Mucosa of descending colon (tissue), 3 donors: Measurements from ENCODE around the gene SYCP3. TPM values are rescaled to one million over a fixed set of nuclear protein-coding genes. Genes with fewer than 3 reads are reported as not detected.

Source experiments
- ATAC-seq: fragments of 200-7000 bp; cut with Tn5 transposase; one replicate; pipeline ENCODE4 v1.9.1; 2020; ENCODE audit warnings: mild to moderate bottlenecking, moderate library complexity
- DNase-seq, 3 donors: peaks; one replicate each; pipeline ENCODE4 v3.0.0-alpha.2; 2020
- H3K36me3 ChIP-seq: fragments of 200-600 bp; one replicate; pipeline ENCODE4 v1.8.0; 2021; ENCODE audit warnings: low read depth, mild to moderate bottlenecking
- H3K4me1 ChIP-seq: fragments of 200-600 bp; one replicate; pipeline ENCODE4 v1.8.0; 2021; ENCODE audit warnings: low read depth, mild to moderate bottlenecking
- H3K4me3 ChIP-seq: fragments of 200-600 bp; one replicate; pipeline ENCODE4 v1.8.0; 2021; ENCODE audit warnings: mild to moderate bottlenecking
- H3K9me3 ChIP-seq: fragments of 200-600 bp; one replicate; pipeline ENCODE4 v1.8.0; 2021; ENCODE audit warnings: mild to moderate bottlenecking
- CTCF ChIP-seq: fragments of 200-600 bp; IDR thresholded peaks from one replicate; pipeline ENCODE4 v1.8.0; 2022; ENCODE audit warnings: antibody characterized with exemption, mild to moderate bottlenecking
- intact Hi-C, 2 donors: fragments of 100-400 bp; cut with DNase I in 1 of 2; cut with micrococcal nuclease in 1 of 2; formaldehyde crosslinking; loops; one replicate each; pipeline versions ENCODE4 v1.11.0 to v1.11.1; 2022; cut with DNase I, micrococcal nuclease
- total RNA-seq, 3 donors: library from RNA; stranded (reverse); fragmentation: NEBNext Ultra II Directional in 2 of 3; extraction: Animal tissue kit (Norgen Biotek cat#: 25700) in 2 of 3; gene quantifications; one replicate each; pipeline versions ENCODE4 v1.2.1 to v1.2.4, GENCODE V29; 2021 to 2023
- donor health status: DM: no; HTN: no; CAD: no; lungs with moderate emphysema.
- donor health status: DM: no; HTN: no; CAD: no.
- donor health status: DM: no; HTN: yes; CAD: no.

The SYCP3 gene
- total RNA-seq, 3 donors from 2014 or later: 0.07 to 0.28 TPM; not detected in 1

GRCh38 chr12:101782273-101782731 is 43.0 kb upstream of the SYCP3 start:
- TF ChIP-seq CTCF: no peak
- H3K36me3 ChIP-seq: no peaks in the 10 kb centered on the region
- ATAC-seq (no peak), DNase-seq (no peak)
- no peaks in the 10 kb centered on the region for H3K9me3 ChIP-seq
- intact Hi-C loops: no loop called here
- peaks cover 12% of the 10 kb centered on the region for H3K4me1 ChIP-seq
- H3K4me3 ChIP-seq: no peak overlapping the region

DNA sequence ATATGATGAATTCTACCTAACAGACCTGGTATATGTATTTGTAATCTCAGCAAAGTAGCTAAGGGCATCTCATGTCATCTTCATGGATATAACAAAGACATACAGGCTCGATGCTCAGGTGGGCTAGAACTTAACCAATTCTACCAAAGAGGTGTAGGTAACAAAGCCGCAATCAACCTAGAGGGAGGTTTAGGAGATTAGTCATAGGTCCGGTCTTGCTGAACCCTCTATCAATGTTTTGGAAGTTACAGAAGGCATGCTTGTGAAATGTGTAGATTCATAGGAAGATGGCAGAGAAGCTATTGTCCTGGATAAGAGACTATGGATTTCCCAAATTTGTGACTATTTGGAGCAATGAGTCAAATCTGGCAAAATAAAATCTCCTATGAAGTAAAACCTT is 42.6 kb upstream of the SYCP3 start:
- Histone ChIP-seq H3K9me3 (no peaks in the 10 kb centered on the region), H3K4me1 (peaks cover 12% of the 10 kb centered on the region), H3K36me3 (no peaks in the 10 kb centered on the region), H3K4me3 (no peak overlapping the region)
- ATAC-seq (no peak), DNase-seq (no peak)
- no peak for TF ChIP-seq CTCF
- intact Hi-C loops: no loop called here

DNA sequence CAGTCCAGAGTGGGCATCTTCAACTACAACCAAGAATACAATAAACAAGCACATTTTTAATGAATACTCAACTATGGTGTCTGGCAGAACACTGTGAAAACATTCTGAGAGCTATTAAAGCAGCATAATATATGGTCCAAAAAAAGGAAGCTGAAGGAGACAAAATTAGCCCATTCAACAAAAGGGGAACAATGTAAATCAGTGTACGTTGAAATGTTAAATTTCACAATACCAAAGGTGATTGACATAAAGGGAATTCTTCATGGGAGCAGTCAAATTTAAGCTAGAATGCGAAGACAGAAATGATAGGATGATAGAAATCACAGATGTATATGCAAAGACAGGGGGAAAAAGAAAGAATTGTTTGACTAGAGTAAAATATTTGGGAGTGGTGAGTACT is 41.3 kb upstream of the SYCP3 start:
- no peaks in the 10 kb centered on the region for H3K9me3 ChIP-seq
- intact Hi-C loops: no loop called here
- no peak for TF ChIP-seq CTCF
- H3K4me3 ChIP-seq: no peak overlapping the region
- H3K4me1 ChIP-seq: peaks cover 12% of the 10 kb centered on the region
- H3K36me3 ChIP-seq: no peaks in the 10 kb centered on the region
- DNase-seq (no peak), ATAC-seq (no peak)

DNA sequence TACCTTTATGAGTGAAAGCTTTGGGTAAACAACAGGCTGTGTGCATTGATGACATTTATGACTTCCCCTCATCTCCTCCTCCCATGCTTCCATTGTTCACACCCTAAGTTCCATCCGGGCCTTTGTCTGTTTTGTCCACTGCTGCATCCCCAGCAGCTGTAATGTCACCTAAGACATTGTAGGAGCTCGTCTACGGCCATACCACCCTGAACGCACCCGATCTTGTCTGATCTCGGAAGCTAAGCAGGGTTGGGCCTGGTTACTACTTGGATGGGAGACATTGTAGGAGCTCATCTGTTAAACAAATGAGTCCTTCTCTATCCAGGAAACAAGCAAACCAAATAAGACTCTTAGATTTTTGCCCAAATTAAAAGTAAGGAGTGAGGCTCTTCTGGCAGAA is 40.4 kb upstream of the SYCP3 start:
- intact Hi-C loops: loop anchor here in 1 of 2 donors (5.0 kb wide), 1 partner anchor 53 kb away; the partner anchor contains the start of gene GNPTAB
- TF ChIP-seq CTCF: no peak
- no peak for ATAC-seq
- no peak for DNase-seq
- no peak overlapping the region for H3K4me3 ChIP-seq
- H3K9me3 ChIP-seq: no peaks in the 10 kb centered on the region
- no peaks in the 10 kb centered on the region for H3K36me3 ChIP-seq
- H3K4me1 ChIP-seq: peaks cover 12% of the 10 kb centered on the region

- intact Hi-C loops: loop anchor here in 1 of 2 donors (5.0 kb wide), 1 partner anchor 53 kb away; the partner anchor contains the start of gene GNPTAB
- ATAC-seq (peak; percentile 60), DNase-seq (no peak)
- Histone ChIP-seq H3K4me3 (no peak overlapping the region), H3K36me3 (peaks cover 2% of the 10 kb centered on the region), H3K4me1 (peaks cover 12% of the 10 kb centered on the region), H3K9me3 (no peaks in the 10 kb centered on the region)
- no peak for TF ChIP-seq CTCF
Measured at GRCh38 chr12:101779200-101779599, 39.9 kb upstream of the SYCP3 start.

GRCh38 chr12:101777978-101778377 is 38.7 kb upstream of the SYCP3 start:
- peaks cover 6% of the 10 kb centered on the region for H3K36me3 ChIP-seq
- no peak for TF ChIP-seq CTCF
- no peak for ATAC-seq
- no peak for DNase-seq
- H3K4me3 ChIP-seq: no peak overlapping the region
- intact Hi-C loops: loop anchor here in 1 of 2 donors (5.0 kb wide), 1 partner anchor 54 kb away; the partner anchor contains the start of gene GNPTAB
- peaks cover 12% of the 10 kb centered on the region for H3K4me1 ChIP-seq
- no peaks in the 10 kb centered on the region for H3K9me3 ChIP-seq
